Ramos (cell line): ENCODE data around the gene CABP1.

Source experiments
- in situ Hi-C: fragments of 300-500 bp; cut with MboI; formaldehyde crosslinking; loops from one replicate; pipeline ENCODE4 v1.14.3; 2022; ENCODE audit warnings: low sequenced_read_pairs; ENCODE audit not compliant: unreplicated experiment

CABP1 gene

GRCh38 chr12:120628919-120629318, 11.5 kb upstream of the CABP1 start:
- in situ Hi-C loops, result no loop called here

DNA sequence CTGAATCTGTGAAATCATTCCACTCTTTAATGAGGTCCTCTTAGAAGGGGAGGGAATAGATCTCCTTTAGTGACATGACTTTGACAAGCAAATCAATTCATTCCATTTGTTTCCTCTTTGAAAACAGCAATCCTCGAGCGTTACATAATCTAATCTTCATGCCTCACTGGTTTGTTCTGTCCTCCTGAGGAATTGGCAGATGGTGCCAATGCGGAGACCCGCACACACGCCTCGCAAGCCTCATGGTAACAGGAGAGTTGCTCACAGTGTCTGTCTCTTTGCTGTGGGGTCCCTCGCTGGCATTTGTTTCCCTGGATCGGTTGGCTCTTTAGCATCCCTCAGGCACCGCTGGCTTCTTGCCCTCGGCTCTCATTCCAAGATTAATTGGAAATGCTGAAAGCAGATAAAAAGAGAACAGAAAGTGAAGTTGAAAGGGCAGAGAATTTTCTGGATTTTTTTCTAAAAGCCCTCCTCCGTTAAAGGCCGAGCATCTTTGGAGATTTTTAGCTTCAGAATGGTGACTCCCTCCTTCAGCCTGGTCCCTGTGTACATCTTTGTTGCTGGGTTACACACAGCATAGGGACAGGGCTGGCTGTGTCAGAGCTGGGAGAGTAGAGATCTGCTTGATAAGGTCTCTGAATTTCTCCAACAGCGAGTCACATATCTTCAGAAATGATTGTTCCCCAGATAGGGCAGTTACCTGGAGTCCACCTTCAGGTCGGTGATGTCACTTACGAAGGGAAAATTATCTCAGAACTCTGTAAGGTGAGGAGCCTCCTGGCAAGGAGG, 10.1 kb upstream of the CABP1 start:
- in situ Hi-C loops, result loop anchor here (10.0 kb wide), 1 partner anchor 345 kb away; the partner anchor contains the start of gene HNF1A

DNA sequence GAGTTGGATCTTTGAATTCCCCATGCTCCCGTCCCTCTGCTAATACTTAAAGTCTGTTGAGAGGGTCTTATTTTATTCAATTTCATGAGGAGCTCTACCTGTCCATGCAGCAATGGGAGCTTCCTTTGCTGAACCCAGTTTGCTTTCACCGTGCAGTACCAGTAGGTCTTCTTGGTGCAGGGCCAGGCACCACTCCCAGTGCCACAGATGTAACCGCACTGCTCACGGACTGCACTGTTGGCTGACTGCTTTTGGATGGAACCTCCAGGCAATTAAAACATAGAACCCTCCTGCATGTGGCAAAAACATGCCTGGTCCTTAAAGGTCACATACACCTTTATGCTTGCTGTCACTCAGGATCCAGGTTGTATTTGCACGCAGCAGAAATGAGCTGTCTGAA, 9.3 kb upstream of the CABP1 start:
- in situ Hi-C loops, result loop anchor here (10.0 kb wide), 1 partner anchor 344 kb away; the partner anchor contains the start of gene HNF1A

DNA sequence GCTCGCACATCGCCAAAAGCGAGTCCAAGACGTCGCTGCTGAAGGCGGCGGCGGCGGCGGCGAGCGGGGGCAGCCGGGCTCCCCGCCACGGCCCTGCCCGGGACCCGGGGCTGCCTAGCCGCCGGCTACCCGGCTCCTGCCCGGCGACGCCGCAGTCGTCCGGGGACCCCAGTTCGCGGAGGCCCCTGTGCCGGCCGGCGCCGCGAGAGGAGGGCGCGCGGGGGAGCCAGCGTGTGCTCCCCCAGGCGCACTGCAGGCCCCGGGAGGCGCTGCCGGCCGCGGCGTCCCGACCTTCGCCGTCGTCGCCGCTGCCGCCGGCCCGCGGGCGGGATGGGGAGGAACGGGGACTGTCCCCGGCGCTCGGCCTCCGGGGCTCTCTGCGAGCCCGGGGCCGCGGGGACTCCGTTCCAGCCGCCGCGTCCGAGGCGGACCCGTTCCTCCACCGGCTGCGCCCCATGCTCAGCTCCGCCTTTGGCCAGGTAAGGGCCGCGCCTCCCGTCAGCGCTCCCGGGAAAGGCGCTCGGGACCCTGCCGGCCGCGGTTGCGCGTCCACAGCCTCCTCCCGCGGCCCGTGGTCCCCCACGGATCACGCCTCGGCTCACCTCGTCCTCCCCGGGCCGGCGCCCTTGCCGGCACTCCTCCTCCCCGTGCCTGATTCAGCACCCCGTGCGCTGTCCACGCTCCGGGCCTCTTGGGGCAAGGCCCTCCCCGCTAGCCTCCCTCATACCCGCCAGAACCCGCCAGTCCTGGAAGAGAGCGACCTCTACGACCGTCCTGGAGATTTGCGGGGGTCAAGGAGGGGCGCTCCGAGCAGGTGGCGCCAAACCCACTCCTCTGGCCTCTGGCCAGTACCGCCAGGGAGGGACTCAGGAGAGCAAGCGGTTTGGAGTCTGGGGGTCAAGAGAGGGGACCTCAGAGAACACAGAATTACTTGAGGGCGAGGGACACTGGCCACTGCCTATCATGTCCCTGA, 721 bp downstream of the CABP1 start:
- in situ Hi-C loops, result no loop called here

DNA sequence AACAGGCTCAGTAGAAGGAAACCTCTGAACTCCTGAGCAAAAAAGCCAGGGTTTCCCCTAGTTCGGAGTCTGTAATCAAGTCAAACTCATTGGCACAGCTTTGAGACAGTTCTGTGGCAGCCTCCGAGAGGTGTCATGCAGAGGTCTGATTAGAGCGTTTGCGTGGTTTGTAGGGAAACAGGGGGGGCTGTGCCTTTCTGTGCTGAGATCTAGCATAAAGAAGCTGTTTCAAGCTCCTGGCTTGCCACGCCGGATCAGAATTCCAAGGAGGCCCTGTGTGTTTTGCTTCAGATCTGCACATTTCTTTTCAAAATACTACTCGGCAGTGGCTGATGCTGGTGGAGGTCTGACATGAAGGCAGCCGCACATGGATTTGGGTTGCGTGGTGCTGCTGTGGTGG, 1.7 kb downstream of the CABP1 start:
- in situ Hi-C loops, result no loop called here

DNA sequence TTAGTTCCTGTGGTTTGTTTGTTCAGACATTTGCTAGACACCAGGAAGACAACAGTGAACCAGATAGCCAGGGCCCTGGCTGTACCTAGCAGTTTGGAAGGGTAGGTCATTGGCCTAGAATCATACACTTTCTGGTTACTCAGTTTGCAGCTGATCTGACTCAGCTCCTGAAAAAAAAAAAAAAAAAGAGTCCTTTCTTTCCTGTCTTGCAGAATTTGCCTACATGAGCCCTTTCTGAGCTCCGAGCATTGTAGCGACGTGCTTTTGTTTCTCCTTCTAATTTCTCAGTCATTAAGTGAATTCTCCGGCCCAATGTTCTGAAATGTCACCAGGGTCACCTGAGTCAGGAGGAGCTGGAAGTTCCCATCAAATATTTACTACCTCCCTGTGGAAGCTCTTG, 2.4 kb downstream of the CABP1 start:
- in situ Hi-C loops, result no loop called here

DNA sequence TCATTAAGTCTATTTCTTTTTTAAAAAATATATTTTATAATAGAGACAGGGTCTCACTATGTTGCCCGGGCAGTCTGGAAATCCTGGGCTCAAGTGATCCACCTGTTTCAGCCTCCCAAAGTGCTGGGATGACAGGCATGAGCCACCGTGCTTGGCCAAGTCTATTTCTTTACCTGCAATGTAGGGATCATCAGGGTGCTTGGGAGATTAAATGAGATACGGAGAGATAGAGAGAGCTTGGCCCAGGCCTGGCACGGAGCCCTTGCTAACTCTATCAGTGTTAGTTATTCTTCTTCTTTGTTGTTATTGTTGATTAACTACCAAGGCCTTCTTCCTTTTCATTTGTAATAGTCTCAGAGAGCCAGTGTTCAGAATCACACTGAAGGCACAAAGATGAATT, 3.1 kb downstream of the CABP1 start:
- in situ Hi-C loops, result no loop called here

DNA sequence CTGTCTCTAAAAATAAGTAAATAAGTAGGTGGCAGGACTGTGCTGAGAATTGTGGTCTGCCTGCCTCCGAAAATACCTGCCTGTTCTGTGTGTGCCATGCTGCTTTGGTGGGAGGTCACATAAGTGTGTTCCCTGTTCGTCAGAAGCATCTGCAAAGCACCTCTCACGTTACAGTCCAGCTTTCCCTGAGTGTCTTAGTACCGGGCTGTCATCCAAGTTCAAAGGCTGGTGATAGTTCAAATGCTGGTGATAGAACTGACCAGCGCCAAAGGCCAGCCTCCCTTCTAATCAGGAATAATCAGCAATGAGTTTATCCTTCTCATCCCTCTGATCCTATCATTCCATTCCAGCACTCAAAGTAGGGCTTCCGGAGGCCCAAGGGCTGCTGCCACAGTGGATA, 5.6 kb downstream of the CABP1 start:
- in situ Hi-C loops, result loop anchor here (5.0 kb wide), 1 partner anchor 66 kb away; the partner anchor contains the start of gene UNC119B

DNA sequence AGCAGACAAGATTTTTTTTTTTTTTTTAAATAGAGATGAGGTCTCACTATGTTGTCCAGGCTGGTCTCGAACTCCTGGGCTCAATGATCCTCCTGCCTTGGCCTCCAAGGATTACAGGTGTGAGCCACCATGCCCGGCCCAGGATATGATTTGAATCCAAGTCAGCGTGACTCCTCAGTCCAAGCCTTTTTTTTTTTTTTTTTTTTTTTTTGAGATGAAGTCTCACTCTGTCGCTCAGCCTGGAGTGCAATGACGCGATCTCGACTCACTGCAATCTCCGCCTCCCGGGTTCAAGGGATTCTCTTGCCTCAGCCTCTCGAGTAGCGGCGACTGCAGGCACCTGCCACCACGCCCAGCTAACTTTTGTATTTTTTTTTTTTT, 6.9 kb downstream of the CABP1 start:
- in situ Hi-C loops, result loop anchor here (5.0 kb wide), 1 partner anchor 65 kb away; the partner anchor contains the start of gene UNC119B

- in situ Hi-C loops, result loop anchor here (5.0 kb wide), 1 partner anchor 63 kb away; the partner anchor contains the start of gene UNC119B
These were observed 9.2 kb downstream of the CABP1 start for GRCh38 chr12:120649442-120650232.

DNA sequence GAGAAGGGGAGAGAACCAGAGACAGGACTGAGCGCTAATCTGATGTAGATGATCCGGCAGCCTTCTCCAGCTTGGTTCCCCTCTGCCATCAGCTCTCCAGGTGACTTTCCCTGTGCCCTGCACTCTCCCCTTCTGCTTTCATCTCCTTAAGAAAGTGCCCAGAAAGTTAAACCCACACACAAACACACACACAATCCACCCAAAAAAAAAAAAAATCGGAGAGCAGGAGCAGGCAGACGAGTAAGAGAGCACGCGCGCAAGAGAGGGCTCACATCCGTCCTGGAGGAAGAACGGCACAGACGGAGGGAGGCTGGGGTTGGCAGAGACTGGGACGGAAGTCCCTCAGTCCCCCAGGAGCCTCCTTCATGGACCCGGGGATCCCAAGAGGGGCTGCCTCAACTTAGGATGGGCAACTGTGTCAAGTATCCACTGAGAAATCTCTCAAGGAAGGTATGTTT, 9.8 kb downstream of the CABP1 start:
- in situ Hi-C loops, result no loop called here

- in situ Hi-C loops, result no loop called here
These were observed 11.4 kb downstream of the CABP1 start for GRCh38 chr12:120651821-120652220.

DNA sequence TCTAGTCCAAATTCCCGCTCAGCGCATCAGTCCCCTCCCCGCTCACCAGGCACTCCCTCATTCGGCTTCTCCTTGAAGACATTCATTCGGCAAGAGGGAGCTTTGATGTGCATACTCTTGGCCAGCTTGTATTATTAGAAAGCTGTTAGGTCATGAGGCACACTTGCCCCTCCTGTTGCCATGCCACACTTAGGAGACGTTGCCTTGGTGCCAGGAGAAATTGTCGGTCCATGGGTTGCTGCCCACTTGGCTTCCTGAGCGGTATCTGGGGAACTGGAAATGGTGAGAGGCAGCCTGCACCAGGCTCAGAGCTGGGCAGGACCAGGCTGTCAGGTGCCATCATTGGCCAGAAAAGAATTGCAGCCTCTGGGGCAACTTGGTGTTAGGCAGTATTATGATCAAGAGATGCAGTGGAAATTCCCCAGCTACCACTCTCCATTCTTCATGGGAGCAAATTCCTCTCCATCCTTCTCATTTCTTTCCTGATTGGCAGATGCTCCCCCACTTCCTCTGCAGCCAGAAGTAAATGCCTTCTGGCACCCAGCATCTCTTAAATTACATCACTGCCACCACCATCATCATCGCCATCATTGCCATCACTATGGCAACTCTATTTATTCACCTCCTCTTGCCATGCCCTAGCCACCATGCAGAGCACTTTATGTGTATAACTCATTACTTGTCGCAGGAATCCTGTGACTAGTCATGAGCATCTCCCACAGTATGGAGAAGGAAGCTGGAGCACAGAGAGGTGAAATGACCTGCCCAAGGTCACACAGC, 12.4 kb downstream of the CABP1 start:
- in situ Hi-C loops, result no loop called here

- in situ Hi-C loops, result no loop called here
These were observed 13.2 kb downstream of the CABP1 start for GRCh38 chr12:120653611-120654010.

- in situ Hi-C loops, result no loop called here
These were observed 14.2 kb downstream of the CABP1 start for GRCh38 chr12:120654656-120655055.

DNA sequence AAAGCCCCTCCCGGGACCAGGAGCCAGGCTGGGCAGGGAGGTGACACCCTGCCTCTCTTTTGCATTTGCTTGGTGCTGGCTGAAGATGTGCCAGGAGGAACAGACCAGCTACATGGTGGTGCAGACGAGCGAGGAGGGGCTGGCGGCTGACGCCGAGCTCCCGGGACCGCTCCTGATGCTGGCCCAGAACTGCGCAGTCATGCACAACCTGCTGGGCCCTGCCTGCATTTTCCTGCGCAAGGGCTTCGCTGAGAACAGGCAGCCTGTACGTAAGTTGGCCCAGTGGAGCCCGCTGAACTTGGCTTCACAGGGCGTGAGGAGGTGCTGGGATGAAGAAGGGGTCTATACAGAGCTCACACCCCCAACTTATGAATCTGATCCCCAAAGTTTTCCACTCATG, 15.6 kb downstream of the CABP1 start:
- in situ Hi-C loops, result no loop called here

- in situ Hi-C loops, result no loop called here
These were observed 18.1 kb downstream of the CABP1 start for GRCh38 chr12:120658286-120659150.

DNA sequence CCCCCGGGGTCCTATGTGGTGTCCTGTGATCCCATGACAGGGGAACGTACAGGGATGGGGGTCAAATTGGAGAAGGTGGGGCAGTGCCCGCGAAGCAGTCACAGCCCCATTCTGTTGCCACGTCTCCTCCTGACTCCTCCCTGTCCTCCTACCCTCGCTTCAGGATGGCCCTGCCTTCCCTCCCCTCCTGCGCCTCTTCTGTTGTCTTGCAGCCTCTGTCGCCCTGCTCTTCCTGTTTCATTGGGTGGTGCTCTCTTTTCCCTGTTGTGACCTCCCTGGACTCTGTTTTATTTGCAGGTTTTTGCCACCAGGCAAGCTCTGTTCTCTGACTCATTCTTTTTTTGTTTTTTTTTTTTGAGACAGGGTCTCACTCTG, 18.7 kb downstream of the CABP1 start:
- in situ Hi-C loops, result no loop called here
